Cardiac muscle cell (in vitro differentiated cells and primary cell): ENCODE results near the gene MAST4. TPM values are rescaled to one million over a fixed set of nuclear protein-coding genes. Genes with fewer than 3 reads are reported as not detected.
A peak's percentile ranks its signal among the peaks of the same experiment; 100 is the strongest.

Experiments used
- DNase-seq, 2 donors: peaks; one replicate each; pipeline versions ENCODE4 v3.0.0 to v3.0.0-alpha.2; 2010 to 2017; ENCODE audit warnings: low read depth in 1 of 2, low spot score in 1 of 2
- H3K27ac ChIP-seq: fragments of 200-600 bp; sonication (generic); 2 replicates; pipeline ENCODE4 v1.5.1; 2016
- H3K27me3 ChIP-seq: fragments of 200-600 bp; sonication (generic); 2 replicates; pipeline ENCODE4 v1.6.0; 2016; ENCODE audit warnings: control low read depth
- H3K36me3 ChIP-seq: fragments of 200-600 bp; sonication (generic); 2 replicates; pipeline ENCODE4 v1.5.1; 2016; ENCODE audit warnings: control low read depth
- H3K4me1 ChIP-seq: fragments of 200-600 bp; sonication (generic); 2 replicates; pipeline ENCODE4 v1.8.1; 2017; ENCODE audit warnings: low read depth, mild to moderate bottlenecking, mixed run types
- H3K4me3 ChIP-seq: fragments of 200-600 bp; sonication (generic); 2 replicates; pipeline ENCODE4 v1.5.1; 2016; ENCODE audit warnings: mild to moderate bottlenecking
- H3K9me3 ChIP-seq: fragments of 200-600 bp; sonication (generic); 2 replicates; pipeline ENCODE4 v1.5.1; 2017; ENCODE audit warnings: low read depth, mild to moderate bottlenecking, control low read depth
- polyA plus RNA-seq: library from polyadenylated mRNA; unstranded; fragments of >200 nt; fragmentation: Nextera tagmentation; extraction: Ambion mirVana; gene quantifications from 2 replicates; pipeline ENCODE4 v1.2.1, GENCODE V29; 2016
- total RNA-seq: library from RNA; depleted of rRNA; stranded (reverse); fragments of >200 nt; gene quantifications from 2 replicates; pipeline ENCODE4 v1.2.3, GENCODE V29; 2016
- TF ChIP-seq, protein P1 (sequence below): IDR thresholded peaks from 2 replicates; pipeline ENCODE4 v1.5.1; 2012; ENCODE audit warnings: low read depth, mild to moderate bottlenecking, low read length

The MAST4 gene
- total and polyA plus RNA-seq, 2 experiments from 2014 or later: 33.1 to 58.0 TPM

DNA sequence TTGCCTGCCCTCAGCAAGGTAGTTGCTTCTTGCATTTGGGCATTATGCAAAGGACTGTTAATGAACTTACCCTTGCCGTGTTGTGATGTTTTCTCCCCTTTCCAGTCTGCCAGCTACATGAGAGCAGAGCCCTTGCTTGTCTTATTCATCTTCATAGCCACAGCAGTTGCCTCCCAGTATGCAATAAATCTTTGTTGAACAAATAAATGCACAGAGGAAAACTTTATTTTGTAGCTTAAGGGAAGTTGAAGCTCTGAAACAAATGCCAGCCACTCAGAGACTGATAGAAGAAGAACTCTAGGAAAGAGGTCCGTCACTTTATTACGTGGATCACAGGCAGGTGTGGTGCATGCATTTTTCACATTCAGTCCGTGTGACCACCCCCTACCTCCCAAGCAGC, 19.7 kb downstream of the MAST4 start:
- Histone ChIP-seq H3K4me3 (no peak overlapping the region), H3K36me3 (no peaks in the 10 kb centered on the region), H3K27ac (no peak overlapping the region), H3K9me3 (no peaks in the 10 kb centered on the region), H3K27me3 (no peaks in the 10 kb centered on the region), H3K4me1 (peaks cover 6% of the 10 kb centered on the region)
- TF ChIP-seq, protein P1, sequence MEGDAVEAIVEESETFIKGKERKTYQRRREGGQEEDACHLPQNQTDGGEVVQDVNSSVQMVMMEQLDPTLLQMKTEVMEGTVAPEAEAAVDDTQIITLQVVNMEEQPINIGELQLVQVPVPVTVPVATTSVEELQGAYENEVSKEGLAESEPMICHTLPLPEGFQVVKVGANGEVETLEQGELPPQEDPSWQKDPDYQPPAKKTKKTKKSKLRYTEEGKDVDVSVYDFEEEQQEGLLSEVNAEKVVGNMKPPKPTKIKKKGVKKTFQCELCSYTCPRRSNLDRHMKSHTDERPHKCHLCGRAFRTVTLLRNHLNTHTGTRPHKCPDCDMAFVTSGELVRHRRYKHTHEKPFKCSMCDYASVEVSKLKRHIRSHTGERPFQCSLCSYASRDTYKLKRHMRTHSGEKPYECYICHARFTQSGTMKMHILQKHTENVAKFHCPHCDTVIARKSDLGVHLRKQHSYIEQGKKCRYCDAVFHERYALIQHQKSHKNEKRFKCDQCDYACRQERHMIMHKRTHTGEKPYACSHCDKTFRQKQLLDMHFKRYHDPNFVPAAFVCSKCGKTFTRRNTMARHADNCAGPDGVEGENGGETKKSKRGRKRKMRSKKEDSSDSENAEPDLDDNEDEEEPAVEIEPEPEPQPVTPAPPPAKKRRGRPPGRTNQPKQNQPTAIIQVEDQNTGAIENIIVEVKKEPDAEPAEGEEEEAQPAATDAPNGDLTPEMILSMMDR: no peak
- no peak for DNase-seq

GRCh38 chr5:66616520-66617225, 20.5 kb downstream of the MAST4 start:
- H3K27ac ChIP-seq: no peak overlapping the region
- H3K36me3 ChIP-seq: no peaks in the 10 kb centered on the region
- peak in 1 of 2 donors; percentile 56 for DNase-seq
- TF ChIP-seq, protein P1: no peak
- no peak overlapping the region for H3K4me3 ChIP-seq
- H3K4me1 ChIP-seq: no peaks in the 10 kb centered on the region
- no peaks in the 10 kb centered on the region for H3K9me3 ChIP-seq
- H3K27me3 ChIP-seq: no peaks in the 10 kb centered on the region

DNA sequence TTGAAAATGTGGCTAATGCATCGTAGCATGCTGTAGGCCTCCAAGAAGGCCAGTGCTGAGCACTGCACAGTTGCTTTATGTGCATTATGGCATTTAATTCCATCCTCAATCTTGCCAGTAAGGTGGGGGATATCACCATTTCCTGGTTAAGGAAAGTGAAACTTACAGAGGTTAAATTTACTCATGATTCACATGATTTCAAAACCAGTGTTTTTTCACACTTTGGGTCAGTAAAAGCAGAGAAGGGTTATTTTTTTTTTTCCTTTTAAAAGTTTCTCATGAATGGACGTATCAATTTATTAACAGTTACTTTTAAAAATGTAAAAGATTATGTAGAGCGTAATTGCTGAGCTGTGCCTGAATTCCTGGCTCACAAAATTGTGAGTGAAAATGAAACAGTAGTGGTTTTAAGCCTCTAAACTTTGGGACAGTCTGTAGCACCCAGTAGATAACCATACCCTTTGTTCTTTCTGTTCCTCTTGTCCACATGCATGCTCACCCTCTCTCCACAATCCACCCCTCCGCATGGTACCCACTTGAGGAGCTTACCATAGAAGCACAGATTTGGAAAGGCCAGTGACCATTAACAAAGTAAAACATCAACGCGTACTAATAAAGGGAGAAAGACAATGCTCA, 21.2 kb downstream of the MAST4 start:
- TF ChIP-seq, protein P1: no peak
- peak in 1 of 2 donors; percentile 36 for DNase-seq
- H3K4me3 ChIP-seq: no peak overlapping the region

GRCh38 chr5:66617991-66618768, 22.0 kb downstream of the MAST4 start:
- H3K4me3 ChIP-seq: no peak overlapping the region
- no peak overlapping the region for H3K27ac ChIP-seq
- no peaks in the 10 kb centered on the region for H3K4me1 ChIP-seq
- H3K9me3 ChIP-seq: no peaks in the 10 kb centered on the region
- H3K36me3 ChIP-seq: no peaks in the 10 kb centered on the region
- DNase-seq: no peak
- no peaks in the 10 kb centered on the region for H3K27me3 ChIP-seq
- TF ChIP-seq, protein P1: no peak

More for the DNA sequence above, 21.2 kb downstream of the MAST4 start:
- Histone ChIP-seq H3K9me3 (no peaks in the 10 kb centered on the region), H3K36me3 (no peaks in the 10 kb centered on the region), H3K27ac (no peak overlapping the region), H3K27me3 (no peaks in the 10 kb centered on the region), H3K4me1 (no peaks in the 10 kb centered on the region)

DNA sequence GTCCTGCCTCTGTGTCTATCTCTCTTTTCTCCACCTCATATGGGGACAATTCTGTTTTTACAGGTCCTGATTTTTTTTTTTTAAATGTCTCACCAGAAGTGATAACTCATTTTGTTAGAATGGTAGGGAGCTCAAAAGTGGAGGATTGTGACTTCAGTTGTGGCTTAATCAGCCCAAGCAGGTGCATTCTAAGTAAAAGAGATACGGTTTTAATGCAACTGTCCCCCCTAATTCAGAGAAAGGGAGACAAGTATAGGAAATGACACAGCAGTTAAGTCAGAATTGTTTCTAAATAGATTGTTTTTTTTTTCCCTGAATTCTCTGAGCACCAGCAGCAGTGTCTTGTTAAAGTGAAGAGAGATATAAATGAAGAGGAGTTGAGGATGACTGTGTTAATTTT, 24.5 kb downstream of the MAST4 start:
- Histone ChIP-seq H3K4me3 (no peak overlapping the region), H3K36me3 (no peaks in the 10 kb centered on the region), H3K27me3 (no peaks in the 10 kb centered on the region), H3K27ac (no peak overlapping the region), H3K4me1 (no peaks in the 10 kb centered on the region), H3K9me3 (no peaks in the 10 kb centered on the region)
- TF ChIP-seq, protein P1: no peak
- no peak for DNase-seq
